Ovary (tissue), 3 donors: ENCODE results near the gene MAST4.

Source experiments
- POLR2A ChIP-seq: fragments of 450-650 bp; IDR thresholded peaks from one replicate; pipeline ENCODE4 v1.6.1; 2017; ENCODE audit warnings: antibody characterized with exemption, mild to moderate bottlenecking, moderate library complexity
- TF ChIP-seq, protein P1 (sequence below), 3 donors: fragments of 450-650 bp in 2 of 3; fragments of 200-600 bp in 1 of 3; IDR thresholded peaks; one replicate each; pipeline versions ENCODE4 v1.5.1 to v1.8.0; 2016 to 2022; ENCODE audit warnings: antibody characterized with exemption in 3 of 3, mild to moderate bottlenecking in 1 of 3
- donor health status: DM: no; HTN: no; CAD: no.

DNA sequence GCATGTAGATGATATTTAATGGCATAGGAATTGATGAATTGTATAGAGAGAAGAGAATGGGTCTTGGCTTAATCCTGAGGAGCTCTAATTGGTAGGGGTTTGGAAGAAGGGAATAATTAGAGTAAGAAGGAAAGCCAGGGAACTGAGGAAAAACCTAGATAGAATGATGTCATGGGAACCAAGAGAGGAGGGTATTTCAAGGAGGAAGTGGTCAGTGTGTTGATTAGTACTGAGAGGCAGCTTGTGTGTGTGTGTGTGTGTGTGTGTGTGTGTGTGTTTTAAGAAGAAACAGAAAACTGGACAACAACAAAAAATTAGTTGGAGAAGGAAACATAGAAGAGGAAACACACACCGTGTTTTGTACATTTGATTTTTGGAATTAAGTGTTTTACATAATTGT, 42.8 kb downstream of the MAST4 start:
- TF ChIP-seq, protein P1, sequence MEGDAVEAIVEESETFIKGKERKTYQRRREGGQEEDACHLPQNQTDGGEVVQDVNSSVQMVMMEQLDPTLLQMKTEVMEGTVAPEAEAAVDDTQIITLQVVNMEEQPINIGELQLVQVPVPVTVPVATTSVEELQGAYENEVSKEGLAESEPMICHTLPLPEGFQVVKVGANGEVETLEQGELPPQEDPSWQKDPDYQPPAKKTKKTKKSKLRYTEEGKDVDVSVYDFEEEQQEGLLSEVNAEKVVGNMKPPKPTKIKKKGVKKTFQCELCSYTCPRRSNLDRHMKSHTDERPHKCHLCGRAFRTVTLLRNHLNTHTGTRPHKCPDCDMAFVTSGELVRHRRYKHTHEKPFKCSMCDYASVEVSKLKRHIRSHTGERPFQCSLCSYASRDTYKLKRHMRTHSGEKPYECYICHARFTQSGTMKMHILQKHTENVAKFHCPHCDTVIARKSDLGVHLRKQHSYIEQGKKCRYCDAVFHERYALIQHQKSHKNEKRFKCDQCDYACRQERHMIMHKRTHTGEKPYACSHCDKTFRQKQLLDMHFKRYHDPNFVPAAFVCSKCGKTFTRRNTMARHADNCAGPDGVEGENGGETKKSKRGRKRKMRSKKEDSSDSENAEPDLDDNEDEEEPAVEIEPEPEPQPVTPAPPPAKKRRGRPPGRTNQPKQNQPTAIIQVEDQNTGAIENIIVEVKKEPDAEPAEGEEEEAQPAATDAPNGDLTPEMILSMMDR (IDR thresholded peaks at IDR 0.05) = no peak
- TF ChIP-seq POLR2A = no peak
